ENCODE measurements around the gene YIPF7. TPM values are rescaled to one million over a fixed set of nuclear protein-coding genes. Genes with fewer than 3 reads are reported as not detected.

YIPF7 gene
- total RNA-seq, 1 experiment from 2014 or later = not detected

GRCh38 chr4:44684648-44685047, 33.2 kb upstream of the YIPF7 start (continued):
- TF ChIP-seq AR (CRISPR knock-in tag; IDR thresholded peaks at IDR 0.05) (no peak), PRRX2 (CRISPR knock-in tag; IDR thresholded peaks at IDR 0.05) (no peak), RORB (CRISPR knock-in tag; IDR thresholded peaks at IDR 0.05) (no peak), ZBTB21 (CRISPR knock-in tag; IDR thresholded peaks at IDR 0.05; ENCODE audit: borderline replicate concordance) (no peak)

- Mint-ChIP-seq H3K9me3 (no peaks in the 10 kb centered on the region), H3K4me1 (peaks cover 13% of the 10 kb centered on the region), H3K4me3 (peak overlapping the region; percentile 87), H3K27me3 (ENCODE audit: low read depth) (peaks cover 3% of the 10 kb centered on the region; the same call in 1 of the 2 replicates), H3K36me3 (peaks cover 14% of the 10 kb centered on the region), H3K27ac (peak overlapping the region; percentile 91)
- POLR2A ChIA-PET = interaction anchor here (0.6 to 0.8 kb wide), 2 partner anchors 16 to 28 kb away, joined by 3 read pairs; no protein-coding TSS in a partner anchor
- ATAC-seq = no peak
- TF ChIP-seq MLX (CRISPR knock-in tag; IDR thresholded peaks at IDR 0.05) = no peak
- no peak for TF ChIP-seq ZNF138 (CRISPR knock-in tag; conservative IDR thresholded peaks at IDR 0.05)
- TF ChIP-seq SP1 (CRISPR knock-in tag; conservative IDR thresholded peaks at IDR 0.05) = 0 out of 2 replicates have a peak, but pooled peaks have one; percentile 7
- no peak for DNase-seq (ENCODE audit: low spot score)
- CTCF ChIA-PET = interaction anchor here (1.3 kb wide), 1 partner anchor 254 kb away, joined by 3 read pairs; no protein-coding TSS in a partner anchor
Measured at GRCh38 chr4:44679060-44679459, 27.6 kb upstream of the YIPF7 start.

- DNase-seq (ENCODE audit: low spot score) (peak; percentile 78), ATAC-seq (peak; percentile 93)
- Mint-ChIP-seq H3K9me3 (no peaks in the 10 kb centered on the region), H3K4me1 (peaks cover 13% of the 10 kb centered on the region), H3K4me3 (peak within 1 kb of the TSS; percentile 87), H3K36me3 (peaks cover 12% of the 10 kb centered on the region; the same call in 1 of the 2 replicates), H3K27ac (peak within 1 kb of the TSS; percentile 91), H3K27me3 (ENCODE audit: low read depth) (peaks cover 3% of the 10 kb centered on the region; the same call in 1 of the 2 replicates)
- ChIA-PET POLR2A (interaction anchor here (0.6 to 1.3 kb wide), 6 partner anchors 10 to 230 kb away, joined by 3 read pairs; partner anchors contain the start of gene KCTD8), CTCF (interaction anchor here (0.9 to 1.6 kb wide), 3 partner anchors 196 to 253 kb away, joined by 3 to 12 read pairs (median 3); partner anchors contain the start of gene KCTD8)
- TF ChIP-seq ATF3 (CRISPR knock-in tag; conservative IDR thresholded peaks at IDR 0.05) (no peak), IRF2 (CRISPR knock-in tag; IDR thresholded peaks at IDR 0.05; ENCODE audit: borderline replicate concordance, low read depth) (no peak), ZNF232 (CRISPR knock-in tag; IDR thresholded peaks at IDR 0.05) (no peak), ETV6 (CRISPR knock-in tag; IDR thresholded peaks at IDR 0.05) (no peak), ZNF219 (CRISPR knock-in tag; IDR thresholded peaks at IDR 0.05; ENCODE audit: borderline replicate concordance) (no peak), MXD4 (CRISPR knock-in tag; IDR thresholded peaks at IDR 0.05; ENCODE audit: borderline replicate concordance) (no peak), FOXK1 (CRISPR knock-in tag; IDR thresholded peaks at IDR 0.05) (peak; percentile 87), FOXP1 (CRISPR knock-in tag; IDR thresholded peaks at IDR 0.05; ENCODE audit: borderline replicate concordance) (peak; percentile 74; the same call in 1 of the 2 replicates), JAZF1 (CRISPR knock-in tag; IDR thresholded peaks at IDR 0.05) (no peak), CTCF (IDR thresholded peaks at IDR 0.05) (no peak), SOX15 (CRISPR knock-in tag; IDR thresholded peaks at IDR 0.05) (no peak), PRDM15 (CRISPR knock-in tag; IDR thresholded peaks at IDR 0.05) (no peak), HMGXB4 (CRISPR knock-in tag; IDR thresholded peaks at IDR 0.05) (0 out of 2 replicates have a peak, but pooled peaks have one; percentile 58), EMX1 (CRISPR knock-in tag; IDR thresholded peaks at IDR 0.05) (no peak)
Measured at GRCh38 chr4:44678094-44679041, 26.9 kb upstream of the YIPF7 start, which contains the start of gene GUF1. GUF1 (plus strand) TSS chr4:44678420; CDS start chr4:44678623, 203 bp downstream.
